Mucosa of gallbladder (tissue), 1 donor: ENCODE data around the gene C1orf198. TPM values are rescaled to one million over a fixed set of nuclear protein-coding genes. Genes with fewer than 3 reads are reported as not detected.

Experiments
- total RNA-seq: library from RNA; stranded (reverse); gene quantifications from one replicate; pipeline ENCODE4 v1.2.1, GENCODE V29; 2021
- donor health status: DM: no; HTN: no; CAD: no.

Gene C1orf198
- total RNA-seq, 1 donor from 2014 or later, result 152 TPM

Other genes with a start within 250 kb of the C1orf198 start
- 41.1 TPM for gene COG2, start 226.0 kb downstream of the C1orf198 start, total RNA-seq
- 341 TPM for gene AGT, start 154.4 kb downstream of the C1orf198 start, total RNA-seq
- 0.83 TPM for gene CAPN9, start 121.1 kb downstream of the C1orf198 start, total RNA-seq
- gene TTC13, start 110.3 kb upstream of the C1orf198 start, total RNA-seq, result 18.4 TPM
- 24.3 TPM for gene ARV1, start 110.6 kb upstream of the C1orf198 start, total RNA-seq
- 4.0 TPM for gene FAM89A, start 171.7 kb upstream of the C1orf198 start, total RNA-seq